Measurements from ENCODE around the gene BSG.
A peak's percentile ranks its signal among the peaks of the same experiment; 100 is the strongest.
"Not testable (repeated sequence)": the region's sequence is repeated elsewhere in the genome, so short reads cannot be mapped to it uniquely, and the experiment has no call there.

BSG gene

DNA sequence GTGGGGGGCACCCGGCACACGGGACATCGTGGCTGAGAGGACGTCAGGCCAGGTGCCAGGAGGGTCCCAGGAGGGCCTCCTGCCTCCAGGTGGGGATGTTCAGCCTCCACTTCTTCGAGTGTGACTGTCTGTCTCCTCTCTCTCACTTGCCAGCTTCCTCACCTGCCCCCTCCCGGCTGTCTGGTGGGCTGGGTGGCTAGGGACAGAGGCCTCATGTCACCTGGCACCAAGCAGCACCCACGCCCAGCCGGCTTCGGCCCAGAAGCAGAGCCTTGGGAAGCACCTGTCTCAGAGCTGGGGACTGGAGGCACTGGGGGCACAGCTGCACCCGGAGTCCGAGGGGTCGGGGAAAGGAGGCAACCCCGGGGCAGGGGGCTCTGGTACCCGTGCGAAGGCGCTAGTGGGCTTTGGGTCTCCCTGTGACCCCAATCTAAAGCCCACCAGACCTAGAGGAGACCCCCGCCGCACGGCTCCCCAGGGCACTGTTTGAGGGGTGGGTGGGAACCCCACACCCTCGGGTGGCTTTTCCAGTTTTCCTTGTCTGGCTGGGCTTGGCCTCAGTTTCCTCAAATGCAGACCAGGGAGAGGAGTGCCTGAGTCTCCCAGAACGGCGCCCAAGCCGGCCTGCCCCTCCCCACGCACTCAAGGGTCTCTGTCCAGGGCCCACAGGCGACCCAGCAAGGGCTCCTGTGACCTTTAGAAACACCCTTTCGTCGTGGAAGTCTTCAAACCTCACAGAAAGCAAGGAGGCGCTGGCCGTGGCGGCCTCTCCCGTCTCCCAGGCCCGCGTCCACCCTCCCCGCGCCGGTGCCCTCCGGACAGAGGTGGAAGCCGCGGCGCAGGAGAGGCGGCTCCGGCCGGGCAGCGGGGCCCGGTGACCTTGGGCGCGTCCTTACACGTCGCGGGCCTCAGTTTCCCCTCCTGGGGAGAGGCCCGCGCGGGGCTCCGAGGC, 16.6 kb downstream of the BSG start:
- peak; percentile 66 for DNase-seq

DNA sequence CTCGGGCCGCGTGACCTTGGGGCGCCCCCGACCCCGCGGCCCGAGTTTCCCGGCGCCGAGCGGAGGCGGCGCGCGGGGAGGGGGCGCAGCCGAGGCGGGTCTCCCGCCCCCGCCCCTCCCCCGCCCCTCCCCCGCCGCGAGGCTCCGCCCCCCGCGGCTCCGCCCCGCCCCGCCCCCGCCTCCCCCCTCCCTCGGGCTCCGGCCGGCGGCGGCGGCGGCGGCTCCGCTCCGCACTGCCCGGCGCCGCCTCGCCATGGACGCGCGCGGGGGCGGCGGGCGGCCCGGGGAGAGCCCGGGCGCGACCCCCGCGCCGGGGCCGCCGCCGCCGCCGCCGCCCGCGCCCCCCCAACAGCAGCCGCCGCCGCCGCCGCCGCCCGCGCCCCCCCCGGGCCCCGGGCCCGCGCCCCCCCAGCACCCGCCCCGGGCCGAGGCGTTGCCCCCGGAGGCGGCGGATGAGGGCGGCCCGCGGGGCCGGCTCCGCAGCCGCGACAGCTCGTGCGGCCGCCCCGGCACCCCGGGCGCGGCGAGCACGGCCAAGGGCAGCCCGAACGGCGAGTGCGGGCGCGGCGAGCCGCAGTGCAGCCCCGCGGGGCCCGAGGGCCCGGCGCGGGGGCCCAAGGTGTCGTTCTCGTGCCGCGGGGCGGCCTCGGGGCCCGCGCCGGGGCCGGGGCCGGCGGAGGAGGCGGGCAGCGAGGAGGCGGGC, 17.4 kb downstream of the BSG start, which contains the start of gene HCN2:
HCN2 (plus strand) TSS at position 189 of the 703 bp plus-strand sequence; CDS start at position 254, 65 bp downstream.
- DNase-seq, result no peak

- no peak for DNase-seq
These were observed 18.0 kb downstream of the BSG start for GRCh38 chr19:590396-590745.

DNA sequence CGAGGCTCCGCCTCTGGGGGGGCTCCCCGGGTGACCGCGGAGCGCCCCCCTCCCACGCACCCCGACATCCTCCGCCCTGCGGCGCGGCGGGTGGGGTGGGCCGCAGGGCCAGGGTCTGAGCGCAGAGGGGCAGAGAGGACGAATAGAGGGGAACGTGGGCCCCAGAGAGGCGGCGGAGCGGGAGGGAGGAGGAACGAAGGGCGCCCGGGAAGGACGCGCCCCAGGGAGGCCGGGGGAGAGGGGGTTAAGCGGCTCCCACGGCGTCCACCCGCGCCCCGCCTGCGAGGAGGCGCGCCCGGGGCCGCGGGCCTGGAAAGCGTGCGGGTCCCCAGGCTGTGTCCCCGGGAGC, 18.3 kb downstream of the BSG start:
- DNase-seq, result no peak

GRCh38 chr19:591099-591958, 18.9 kb downstream of the BSG start:
- no peak for DNase-seq

DNA sequence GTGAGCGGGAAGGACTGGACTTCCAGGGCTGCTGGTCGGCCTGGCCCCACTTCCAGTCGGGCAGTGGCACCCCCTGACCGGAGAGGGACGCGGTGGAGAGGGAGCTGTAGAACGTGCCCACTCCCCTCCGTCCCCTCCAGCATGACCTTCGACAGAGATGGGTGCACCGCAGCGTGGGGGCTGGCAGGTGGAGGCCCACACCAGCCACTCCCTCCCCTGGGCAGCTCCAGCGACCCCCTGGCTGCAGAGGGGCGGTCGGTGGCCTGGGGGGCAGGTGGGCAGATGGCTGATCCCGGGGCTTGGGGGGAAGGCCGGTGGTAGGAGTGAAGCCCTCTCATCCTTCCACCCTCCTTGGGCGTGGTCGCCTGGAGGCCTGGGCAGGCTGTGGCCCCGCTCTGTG, 19.7 kb downstream of the BSG start:
- DNase-seq, result no peak

DNA sequence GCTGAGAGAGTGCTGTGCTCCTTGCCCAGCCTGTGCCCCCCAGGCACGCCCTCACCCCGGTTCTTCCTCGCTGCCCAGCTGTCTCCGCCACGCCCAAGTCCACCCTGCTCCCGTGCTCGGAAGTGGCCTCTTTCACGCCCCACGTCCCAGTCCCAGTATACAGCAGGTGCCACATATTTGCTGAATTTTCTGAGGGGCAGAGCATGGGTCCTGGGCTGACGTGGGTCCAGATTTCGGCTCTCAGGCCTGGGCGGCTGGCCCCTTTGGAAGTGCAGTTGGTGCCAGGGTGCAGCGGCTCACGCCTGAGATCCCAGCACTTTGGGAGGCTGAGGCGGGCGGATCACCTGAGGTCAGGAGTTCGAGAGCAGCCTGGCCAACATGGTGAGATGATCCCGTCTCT, 20.7 kb downstream of the BSG start:
- no peak for DNase-seq

- no peak for DNase-seq
These were observed 21.1 kb downstream of the BSG start for GRCh38 chr19:593505-593904.

- DNase-seq, result no peak
These were observed 22.0 kb downstream of the BSG start for GRCh38 chr19:594265-594870.

- DNase-seq, result no peak
These were observed 23.2 kb downstream of the BSG start for GRCh38 chr19:595326-596262.

- DNase-seq, result no peak
These were observed 23.9 kb downstream of the BSG start for GRCh38 chr19:596263-596655.

DNA sequence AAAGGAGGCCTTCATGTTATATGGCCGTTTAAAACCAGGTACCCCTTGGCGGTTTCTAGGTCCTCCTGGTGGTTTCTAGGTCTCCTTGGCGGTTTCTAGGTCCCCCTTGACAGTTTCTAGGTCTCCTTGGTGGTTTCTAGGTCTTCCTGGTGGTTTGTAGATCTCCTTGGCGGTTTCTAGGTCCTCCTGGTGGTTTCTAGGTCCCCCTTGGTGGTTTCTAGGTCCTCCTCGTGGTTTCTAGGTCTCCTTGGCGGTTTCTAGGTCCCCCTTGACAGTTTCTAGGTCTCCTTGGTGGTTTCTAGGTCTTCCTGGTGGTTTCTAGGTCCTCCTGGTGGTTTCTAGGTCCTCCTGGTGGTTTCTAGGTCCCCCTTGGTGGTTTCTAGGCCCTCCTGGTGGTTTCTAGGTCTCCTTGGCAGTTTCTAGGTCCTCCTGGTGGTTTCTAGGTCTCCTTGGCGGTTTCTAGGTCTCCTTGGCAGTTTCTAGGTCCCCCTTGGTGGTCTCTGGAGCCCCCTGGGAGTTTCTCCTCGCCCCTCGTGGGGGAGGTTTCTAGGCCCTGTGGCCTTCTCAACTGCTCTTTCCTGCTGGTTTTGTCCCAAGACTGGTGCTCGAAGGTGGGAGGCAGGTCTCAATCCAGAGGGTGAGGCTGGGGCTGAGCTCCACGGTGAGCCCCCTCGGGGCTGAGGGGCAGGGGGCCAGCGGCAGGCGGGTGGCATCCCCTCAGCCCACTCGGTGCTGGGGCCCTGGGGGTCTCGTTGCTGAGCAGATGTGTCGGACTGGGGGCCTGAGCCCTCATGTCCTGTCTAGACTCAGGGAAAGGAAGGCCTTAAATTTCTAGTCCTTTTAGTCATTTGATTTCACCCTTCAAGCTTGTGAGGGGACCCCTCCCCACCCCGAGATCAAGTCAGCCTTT, 25.3 kb downstream of the BSG start:
- no peak for DNase-seq

- no peak for DNase-seq
These were observed 28.9 kb downstream of the BSG start for GRCh38 chr19:601310-601709.

DNA sequence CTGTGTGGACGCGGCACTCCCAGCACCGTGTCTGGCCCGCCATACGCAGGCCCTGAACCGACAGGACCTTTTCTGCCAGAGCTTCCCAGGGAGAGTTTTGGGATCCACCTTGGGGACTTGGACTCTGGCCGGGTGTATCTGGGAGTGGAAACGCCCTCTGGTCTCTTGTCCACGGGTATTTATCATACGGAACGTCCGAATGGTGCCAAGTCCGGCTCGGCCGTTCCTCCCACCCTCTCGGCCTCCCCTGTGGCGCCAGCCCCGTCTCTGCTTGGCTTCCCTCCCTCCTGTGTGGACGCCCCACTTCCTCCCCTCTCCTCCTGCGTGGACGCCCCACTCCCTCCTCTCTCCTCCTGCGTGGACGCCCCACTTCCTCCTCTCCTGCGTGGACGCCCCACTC, 29.4 kb downstream of the BSG start:
- DNase-seq, result no peak

GRCh38 chr19:602391-603301, 30.2 kb downstream of the BSG start:
- DNase-seq, result no peak

- DNase-seq, result not testable (repeated sequence)
These were observed 30.9 kb downstream of the BSG start for GRCh38 chr19:603302-603639.

GRCh38 chr19:603779-604178, 31.4 kb downstream of the BSG start:
- DNase-seq, result not testable (repeated sequence)

GRCh38 chr19:604355-604754, 32.0 kb downstream of the BSG start:
- DNase-seq, result no peak
